CD4-positive, alpha-beta T cell (primary cell): ENCODE data around the gene PI4K2B. TPM values are rescaled to one million over a fixed set of nuclear protein-coding genes. Genes with fewer than 3 reads are reported as not detected.

Experiments used
- ATAC-seq: fragments of 200-7000 bp; cut with Tn5 transposase; one replicate; pipeline ENCODE4 v1.10.0; 2022; ENCODE audit warnings: mild to moderate bottlenecking; ENCODE audit not compliant: poor library complexity
- CTCF ChIA-PET: fragments of 350-600 bp; sonication (Branson Sonifier 250); formaldehyde crosslinking; loops from one replicate; lab custom pipeline; 2021; ENCODE audit warnings: antibody characterized with exemption, inconsistent platforms; lab: Charles Lee
- POLR2A ChIA-PET: fragments of 350-600 bp; sonication (Branson Sonifier 250); formaldehyde crosslinking; loops from one replicate; lab custom pipeline; 2021; ENCODE audit warnings: antibody characterized with exemption, inconsistent platforms; lab: Charles Lee
- DNase-seq, 14 experiments: peaks; one replicate each; pipeline ENCODE4 v3.0.0-alpha.2; 2013 to 2020; ENCODE audit warnings: mixed read lengths in 2 of 14
- H3K27ac ChIP-seq, 2 donors: one replicate each; pipeline versions ENCODE4 v1.5.1 to v1.7.0; 2013; ENCODE audit warnings: low read length in 2 of 2, low read depth in 1 of 2, mild to moderate bottlenecking in 1 of 2
- H3K27me3 ChIP-seq, 2 experiments: 1 replicate in 1 of 2; 2 replicates in 1 of 2; pipeline versions ENCODE4 v1.6.1 to v1.7.0; 2013; ENCODE audit warnings: low read length in 2 of 2, control low read depth in 1 of 2, mild to moderate bottlenecking in 1 of 2, moderate library complexity in 1 of 2; ENCODE audit not compliant: insufficient read depth in 2 of 2, control insufficient read depth in 1 of 2
- H3K36me3 ChIP-seq: one replicate; pipeline ENCODE4 v1.6.1; 2013; ENCODE audit warnings: low read length, control low read depth; ENCODE audit not compliant: insufficient read depth
- H3K4me1 ChIP-seq: one replicate; pipeline ENCODE4 v1.6.1; 2013; ENCODE audit warnings: low read length, control low read depth; ENCODE audit not compliant: insufficient read depth
- H3K4me3 ChIP-seq: one replicate; pipeline ENCODE4 v1.5.1; 2013; ENCODE audit warnings: mild to moderate bottlenecking, low read length, moderate library complexity
- H3K9me3 ChIP-seq, 2 experiments: 1 replicate in 1 of 2; 2 replicates in 1 of 2; pipeline versions ENCODE4 v1.6.1 to v1.7.0; 2013; ENCODE audit warnings: low read length in 2 of 2, mild to moderate bottlenecking in 2 of 2, control low read depth in 1 of 2, moderate library complexity in 1 of 2; ENCODE audit not compliant: control insufficient read depth in 1 of 2, insufficient read depth in 1 of 2
- H3K27ac Mint-ChIP-seq: one replicate; pipeline ENCODE4 v1.8.0; 2020; ENCODE audit warnings: mixed read lengths
- H3K27me3 Mint-ChIP-seq: one replicate; pipeline ENCODE4 v1.8.0; 2021; ENCODE audit warnings: mixed read lengths
- H3K36me3 Mint-ChIP-seq: one replicate; pipeline ENCODE4 v1.8.0; 2021; ENCODE audit warnings: low read depth, mixed read lengths
- H3K4me1 Mint-ChIP-seq: one replicate; pipeline ENCODE4 v1.8.0; 2021; ENCODE audit warnings: low read depth, mixed read lengths
- H3K4me3 Mint-ChIP-seq: one replicate; pipeline ENCODE4 v1.8.0; 2020; ENCODE audit warnings: mild to moderate bottlenecking, mixed read lengths
- H3K9me3 Mint-ChIP-seq: one replicate; pipeline ENCODE4 v1.8.0; 2020; ENCODE audit warnings: mixed read lengths
- intact Hi-C, 2 experiments: fragments of 100-400 bp; cut with DNase I in 1 of 2; cut with micrococcal nuclease in 1 of 2; formaldehyde crosslinking; loops; one replicate each; pipeline versions ENCODE4 v1.15.1 to v1.9.0; 2023 to 2025; cut with DNase I, micrococcal nuclease
- total RNA-seq, 174 experiments: library from RNA in 2 of 174; stranded (reverse) in 2 of 174; gene quantifications; one replicate each; pipeline ENCODE4 v1.2.3 and lab custom pipeline; 2021 to 2026
- TF ChIP-seq, protein P1 (sequence below): fragments of 200-600 bp; IDR thresholded peaks from one replicate; pipeline ENCODE4 v1.8.0; 2022; ENCODE audit warnings: antibody characterized with exemption, mild to moderate bottlenecking

PI4K2B gene
- total RNA-seq, 2 experiments from 2014 or later: 7.0 to 7.2 TPM

DNA sequence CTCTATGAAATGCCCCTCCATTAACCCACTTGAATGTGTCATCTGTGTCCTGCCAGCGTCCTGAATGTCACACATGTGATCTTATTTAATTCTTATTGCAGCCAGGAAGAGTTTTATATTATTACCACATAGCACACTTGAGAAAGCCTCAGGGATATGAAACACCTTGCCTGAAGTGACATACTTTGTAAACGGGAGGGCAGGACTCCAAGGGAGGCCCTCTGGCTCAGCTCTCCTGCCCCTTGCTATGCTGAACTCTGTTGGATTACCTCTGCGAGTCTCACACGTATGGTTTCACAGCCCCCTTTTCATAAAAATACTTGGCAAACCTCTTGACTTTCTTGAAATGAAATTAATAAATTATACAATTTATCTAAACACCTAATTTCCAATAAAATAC is 67.6 kb downstream of the PI4K2B start:
- DNase-seq (no peak), ATAC-seq (no peak)
- intact Hi-C loops: no loop called here
- ChIA-PET CTCF (interaction anchor here (2.4 kb wide), 1 partner anchor 11 kb away, joined by 6 read pairs; the partner anchor contains the start of gene ZCCHC4), POLR2A (no interaction called here)
- Histone ChIP-seq H3K9me3 (no peaks in the 10 kb centered on the region), H3K36me3 (no peaks in the 10 kb centered on the region), H3K27me3 (peaks cover 2 to 5% of the 10 kb centered on the region in 2 experiments), H3K27ac (no peak overlapping the region), H3K4me3 (no peak overlapping the region), H3K4me1 (no peaks in the 10 kb centered on the region)
- no peaks in the 10 kb centered on the region for H3K4me1 Mint-ChIP-seq
- H3K27me3 Mint-ChIP-seq: peaks cover 34% of the 10 kb centered on the region
- TF ChIP-seq, protein P1, sequence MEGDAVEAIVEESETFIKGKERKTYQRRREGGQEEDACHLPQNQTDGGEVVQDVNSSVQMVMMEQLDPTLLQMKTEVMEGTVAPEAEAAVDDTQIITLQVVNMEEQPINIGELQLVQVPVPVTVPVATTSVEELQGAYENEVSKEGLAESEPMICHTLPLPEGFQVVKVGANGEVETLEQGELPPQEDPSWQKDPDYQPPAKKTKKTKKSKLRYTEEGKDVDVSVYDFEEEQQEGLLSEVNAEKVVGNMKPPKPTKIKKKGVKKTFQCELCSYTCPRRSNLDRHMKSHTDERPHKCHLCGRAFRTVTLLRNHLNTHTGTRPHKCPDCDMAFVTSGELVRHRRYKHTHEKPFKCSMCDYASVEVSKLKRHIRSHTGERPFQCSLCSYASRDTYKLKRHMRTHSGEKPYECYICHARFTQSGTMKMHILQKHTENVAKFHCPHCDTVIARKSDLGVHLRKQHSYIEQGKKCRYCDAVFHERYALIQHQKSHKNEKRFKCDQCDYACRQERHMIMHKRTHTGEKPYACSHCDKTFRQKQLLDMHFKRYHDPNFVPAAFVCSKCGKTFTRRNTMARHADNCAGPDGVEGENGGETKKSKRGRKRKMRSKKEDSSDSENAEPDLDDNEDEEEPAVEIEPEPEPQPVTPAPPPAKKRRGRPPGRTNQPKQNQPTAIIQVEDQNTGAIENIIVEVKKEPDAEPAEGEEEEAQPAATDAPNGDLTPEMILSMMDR: no peak
- H3K36me3 Mint-ChIP-seq: no peaks in the 10 kb centered on the region
- H3K4me3 Mint-ChIP-seq: no peak overlapping the region
- H3K27ac Mint-ChIP-seq: no peak overlapping the region
- no peaks in the 10 kb centered on the region for H3K9me3 Mint-ChIP-seq

DNA sequence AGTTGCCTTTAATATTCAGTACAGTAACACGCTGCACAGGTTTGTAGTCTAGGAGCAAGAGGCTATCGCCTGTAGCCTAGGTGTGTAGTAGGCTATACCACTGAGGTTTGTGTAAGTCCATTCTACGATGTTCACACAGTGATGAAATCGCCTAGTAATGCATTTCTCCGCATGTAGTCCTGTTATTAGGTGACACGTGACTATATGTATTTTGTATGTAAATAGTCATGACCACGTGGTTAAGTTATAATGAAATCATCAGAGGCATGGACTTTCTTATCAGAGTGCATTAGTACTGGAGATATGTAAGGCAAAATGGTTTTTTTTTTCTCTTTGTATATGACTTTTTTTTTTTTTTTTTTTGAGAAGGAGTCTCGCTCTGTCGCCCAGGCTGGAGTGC is 68.8 kb downstream of the PI4K2B start:
- H3K9me3 Mint-ChIP-seq: no peaks in the 10 kb centered on the region
- Histone ChIP-seq H3K27me3 (peaks cover 2 to 5% of the 10 kb centered on the region in 2 experiments), H3K4me3 (no peak overlapping the region), H3K27ac (no peak overlapping the region), H3K36me3 (no peaks in the 10 kb centered on the region), H3K4me1 (no peaks in the 10 kb centered on the region), H3K9me3 (no peaks in the 10 kb centered on the region)
- no peaks in the 10 kb centered on the region for H3K4me1 Mint-ChIP-seq
- peaks cover 43% of the 10 kb centered on the region for H3K27me3 Mint-ChIP-seq
- intact Hi-C loops: no loop called here
- DNase-seq: no peak
- no peak overlapping the region for H3K27ac Mint-ChIP-seq
- ChIA-PET POLR2A (no interaction called here), CTCF (interaction anchor here (1.7 kb wide), 1 partner anchor 10 kb away, joined by 7 read pairs; the partner anchor contains the start of gene ZCCHC4)
- H3K36me3 Mint-ChIP-seq: no peaks in the 10 kb centered on the region
- TF ChIP-seq, protein P1: no peak
- ATAC-seq: no peak
- H3K4me3 Mint-ChIP-seq: no peak overlapping the region

DNA sequence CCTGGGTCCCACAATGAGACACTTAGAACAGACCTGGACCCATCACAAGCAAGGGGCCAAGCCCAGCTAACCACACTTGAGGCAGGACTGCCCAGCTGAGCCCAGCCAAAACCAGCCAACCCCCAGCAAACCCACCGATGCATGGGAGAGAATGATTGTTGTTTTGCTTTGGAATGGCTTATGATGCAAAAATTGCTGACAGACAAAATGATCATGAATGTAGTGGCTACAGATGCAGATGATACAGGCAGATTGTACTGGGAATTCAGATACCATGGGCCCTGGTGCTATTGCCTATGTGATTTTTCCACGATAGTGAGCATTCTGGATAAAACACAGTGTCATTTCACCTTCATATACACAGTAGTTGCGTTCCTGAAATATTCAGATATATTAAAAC is 69.7 kb downstream of the PI4K2B start:
- H3K36me3 ChIP-seq: no peaks in the 10 kb centered on the region
- Mint-ChIP-seq H3K4me3 (no peak overlapping the region), H3K4me1 (no peaks in the 10 kb centered on the region), H3K27me3 (peaks cover 52% of the 10 kb centered on the region), H3K36me3 (no peaks in the 10 kb centered on the region), H3K9me3 (no peaks in the 10 kb centered on the region), H3K27ac (no peak overlapping the region)
- POLR2A ChIA-PET: no interaction called here
- CTCF ChIA-PET: interaction anchor here (1.7 kb wide), 1 partner anchor 9 kb away, joined by 7 read pairs; the partner anchor contains the start of gene ZCCHC4
- peaks cover 5 to 6% of the 10 kb centered on the region in 2 experiments for H3K27me3 ChIP-seq
- TF ChIP-seq, protein P1: no peak
- no peak overlapping the region for H3K27ac ChIP-seq
- DNase-seq (no peak), ATAC-seq (no peak)
- no peak overlapping the region for H3K4me3 ChIP-seq
- intact Hi-C loops: no loop called here
- H3K9me3 ChIP-seq: no peaks in the 10 kb centered on the region
- H3K4me1 ChIP-seq: no peaks in the 10 kb centered on the region
